Measurements from ENCODE around the gene ANKFN1. TPM values are rescaled to one million over a fixed set of nuclear protein-coding genes. Genes with fewer than 3 reads are reported as not detected.

ANKFN1 gene
- polyA plus RNA-seq, 3 donors: not detected

DNA sequence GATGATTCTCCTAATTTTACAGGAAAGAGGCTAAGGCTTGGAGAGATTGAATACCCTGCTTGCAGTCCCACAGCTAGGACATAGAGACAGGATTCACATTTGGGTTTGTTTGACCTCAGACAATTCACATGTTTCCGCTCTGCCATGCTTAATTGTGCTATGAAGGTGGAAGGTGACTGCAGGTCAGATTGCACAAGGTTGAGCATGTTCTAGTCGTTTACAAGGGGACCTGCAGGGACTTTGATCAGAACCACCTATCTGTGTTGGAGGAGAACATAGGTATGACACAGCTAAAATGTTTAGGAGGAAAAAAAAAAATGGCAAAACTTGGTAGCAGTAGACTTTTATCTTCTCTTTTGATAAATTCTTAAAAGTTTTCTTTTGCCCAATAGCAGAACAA is 4.9 kb upstream of the ANKFN1 start:
- Mint-ChIP-seq H3K9me3 (peaks cover 0 to 3% (median 2%) of the 10 kb centered on the region in 7 donors), H3K27ac (no peak overlapping the region), H3K36me3 (no peaks in the 10 kb centered on the region), H3K4me1 (no peaks in the 10 kb centered on the region), H3K4me3 (no peak overlapping the region), H3K27me3 (ENCODE audit: low read depth in 3 of 3) (no peaks in the 10 kb centered on the region)
- Histone ChIP-seq H3K27me3 (ENCODE audit: control insufficient read depth in 2 of 2, insufficient read depth in 2 of 2, low read length in 2 of 2) (no peaks in the 10 kb centered on the region), H3K4me3 (replicated peaks in 1 of 3; ENCODE audit: low read depth in 2 of 3, low read length in 3 of 3) (no peak overlapping the region), H2AFZ (ENCODE audit: insufficient read depth, low read depth, low read length, poor library complexity, severe bottlenecking) (no peak overlapping the region), H3K36me3 (replicated peaks in 1 of 2; ENCODE audit: control insufficient read depth in 1 of 2, insufficient read depth in 2 of 2, low read length in 2 of 2) (no peaks in the 10 kb centered on the region), H3K4me2 (replicated peaks; ENCODE audit: extremely low read depth, low read length, poor library complexity, severe bottlenecking) (no peak overlapping the region), H4K20me1 (ENCODE audit: insufficient read depth, low read length) (no peaks in the 10 kb centered on the region), H3K9me3 (replicated peaks in 1 of 2; ENCODE audit: control insufficient read depth in 1 of 2, insufficient read depth in 1 of 2, low read length in 2 of 2) (peaks cover 0 to 7% of the 10 kb centered on the region in 2 donors), H3K4me1 (ENCODE audit: control insufficient read depth in 1 of 2, insufficient read depth in 2 of 2, low read length in 2 of 2) (no peaks in the 10 kb centered on the region), H3K9ac (ENCODE audit: insufficient read depth, low read length, poor library complexity, severe bottlenecking) (no peak overlapping the region), H3K79me2 (ENCODE audit: insufficient read depth, low read length) (no peaks in the 10 kb centered on the region), H3K27ac (ENCODE audit: low read depth in 1 of 2, low read length in 2 of 2) (no peak overlapping the region)
- TF ChIP-seq, protein P1, sequence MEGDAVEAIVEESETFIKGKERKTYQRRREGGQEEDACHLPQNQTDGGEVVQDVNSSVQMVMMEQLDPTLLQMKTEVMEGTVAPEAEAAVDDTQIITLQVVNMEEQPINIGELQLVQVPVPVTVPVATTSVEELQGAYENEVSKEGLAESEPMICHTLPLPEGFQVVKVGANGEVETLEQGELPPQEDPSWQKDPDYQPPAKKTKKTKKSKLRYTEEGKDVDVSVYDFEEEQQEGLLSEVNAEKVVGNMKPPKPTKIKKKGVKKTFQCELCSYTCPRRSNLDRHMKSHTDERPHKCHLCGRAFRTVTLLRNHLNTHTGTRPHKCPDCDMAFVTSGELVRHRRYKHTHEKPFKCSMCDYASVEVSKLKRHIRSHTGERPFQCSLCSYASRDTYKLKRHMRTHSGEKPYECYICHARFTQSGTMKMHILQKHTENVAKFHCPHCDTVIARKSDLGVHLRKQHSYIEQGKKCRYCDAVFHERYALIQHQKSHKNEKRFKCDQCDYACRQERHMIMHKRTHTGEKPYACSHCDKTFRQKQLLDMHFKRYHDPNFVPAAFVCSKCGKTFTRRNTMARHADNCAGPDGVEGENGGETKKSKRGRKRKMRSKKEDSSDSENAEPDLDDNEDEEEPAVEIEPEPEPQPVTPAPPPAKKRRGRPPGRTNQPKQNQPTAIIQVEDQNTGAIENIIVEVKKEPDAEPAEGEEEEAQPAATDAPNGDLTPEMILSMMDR (IDR thresholded peaks at IDR 0.05): no peak
- DNase-seq: no peak
- WGBS (ENCODE audit: insufficient coverage): 100% methylated on average over 2 of the region's 2 CpGs
- intact Hi-C loops (cut with micrococcal nuclease): no loop called here

DNA sequence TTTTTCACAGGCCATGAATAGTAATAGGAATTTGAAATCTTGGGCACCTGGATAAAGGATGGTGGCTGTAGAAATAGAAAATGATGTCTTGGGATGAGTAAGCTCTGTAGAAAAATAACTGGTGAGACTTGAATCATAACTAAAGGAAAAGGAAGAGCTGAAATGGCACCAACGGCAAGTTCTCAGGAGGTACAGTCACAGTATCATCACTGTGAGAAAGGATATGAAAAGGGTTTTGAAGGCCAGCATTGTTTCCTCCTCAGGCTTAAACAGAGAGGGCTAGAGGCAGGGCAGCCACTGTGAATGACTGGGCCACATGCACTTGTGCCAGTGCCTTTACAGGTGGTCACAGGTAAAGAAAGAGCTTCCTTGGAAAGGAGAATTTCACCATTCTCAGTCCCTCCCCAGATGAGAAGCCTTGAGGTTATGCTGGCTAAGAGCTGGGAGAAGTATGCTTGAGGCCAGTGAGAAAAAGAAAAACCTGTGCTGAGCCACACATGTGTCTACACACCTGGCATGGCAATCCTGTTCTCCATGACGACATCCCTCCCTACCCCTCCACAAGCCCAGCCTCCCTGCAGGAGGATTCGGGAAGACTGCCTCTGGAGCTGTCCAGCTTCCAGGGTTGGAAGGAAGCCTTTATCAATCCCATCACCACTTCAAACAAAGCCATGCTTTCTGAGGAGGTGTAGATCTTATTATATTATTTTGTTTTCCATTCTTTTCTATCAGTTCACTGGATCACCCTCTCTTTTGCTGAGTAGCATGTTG is 3.8 kb upstream of the ANKFN1 start:
- Mint-ChIP-seq H3K27ac (no peak overlapping the region), H3K27me3 (ENCODE audit: low read depth in 3 of 3) (peaks cover 0 to 2% (median 0%) of the 10 kb centered on the region in 3 donors), H3K36me3 (no peaks in the 10 kb centered on the region), H3K4me1 (peaks cover 2% of the 10 kb centered on the region), H3K4me3 (no peak overlapping the region), H3K9me3 (peaks cover 0 to 3% (median 3%) of the 10 kb centered on the region in 7 donors)
- no peaks in the 10 kb centered on the region for H3K79me2 ChIP-seq (ENCODE audit: insufficient read depth, low read length)
- no peaks in the 10 kb centered on the region for H3K4me1 ChIP-seq (ENCODE audit: control insufficient read depth in 1 of 2, insufficient read depth in 2 of 2, low read length in 2 of 2)
- H3K4me3 ChIP-seq (replicated peaks in 1 of 3; ENCODE audit: low read depth in 2 of 3, low read length in 3 of 3): no peak overlapping the region
- H2AFZ ChIP-seq (ENCODE audit: insufficient read depth, low read depth, low read length, poor library complexity, severe bottlenecking): no peak overlapping the region
- H3K9ac ChIP-seq (ENCODE audit: insufficient read depth, low read length, poor library complexity, severe bottlenecking): no peak overlapping the region
- 78% methylated on average over 1 of the region's 3 CpGs for WGBS (ENCODE audit: insufficient coverage)
- intact Hi-C loops (cut with micrococcal nuclease): loop anchor here in 1 of 2 donors (10.0 kb wide), 1 partner anchor 175 kb away; no protein-coding TSS in a partner anchor
- no peak for DNase-seq
- H3K36me3 ChIP-seq (replicated peaks in 1 of 2; ENCODE audit: control insufficient read depth in 1 of 2, insufficient read depth in 2 of 2, low read length in 2 of 2): no peaks in the 10 kb centered on the region
- no peaks in the 10 kb centered on the region for H4K20me1 ChIP-seq (ENCODE audit: insufficient read depth, low read length)
- no peak overlapping the region for H3K27ac ChIP-seq (ENCODE audit: low read depth in 1 of 2, low read length in 2 of 2)
- H3K9me3 ChIP-seq (replicated peaks in 1 of 2; ENCODE audit: control insufficient read depth in 1 of 2, insufficient read depth in 1 of 2, low read length in 2 of 2): peaks cover 0 to 7% of the 10 kb centered on the region in 2 donors
- TF ChIP-seq, protein P1 (IDR thresholded peaks at IDR 0.05): no peak
- no peak overlapping the region for H3K4me2 ChIP-seq (replicated peaks; ENCODE audit: extremely low read depth, low read length, poor library complexity, severe bottlenecking)
- H3K27me3 ChIP-seq (ENCODE audit: control insufficient read depth in 2 of 2, insufficient read depth in 2 of 2, low read length in 2 of 2): no peaks in the 10 kb centered on the region
